ENCODE results near the gene GLB1L3.
"Not testable (repeated sequence)": the region's sequence is repeated elsewhere in the genome, so short reads cannot be mapped to it uniquely, and the experiment has no call there.

GLB1L3 gene

DNA sequence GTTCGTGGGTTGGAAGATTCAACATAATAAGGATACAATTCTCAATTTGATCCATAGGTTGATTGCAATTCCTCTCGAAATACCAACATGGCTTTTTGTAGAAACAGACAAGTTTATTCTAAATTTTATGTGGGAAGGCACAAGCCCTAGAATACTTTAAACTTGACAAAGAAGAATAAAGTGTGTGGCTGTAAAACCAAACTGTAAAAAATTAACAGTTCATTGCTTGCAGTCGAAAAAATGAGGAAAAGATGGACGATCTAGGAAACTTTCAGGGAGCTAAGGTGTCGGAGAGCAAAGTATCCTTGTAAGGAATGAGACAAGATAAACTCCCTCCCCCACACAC lies 1.0 kb upstream of the GLB1L3 start:
- DNase-seq (ENCODE audit: low read depth in 2 of 2): no peak

DNA sequence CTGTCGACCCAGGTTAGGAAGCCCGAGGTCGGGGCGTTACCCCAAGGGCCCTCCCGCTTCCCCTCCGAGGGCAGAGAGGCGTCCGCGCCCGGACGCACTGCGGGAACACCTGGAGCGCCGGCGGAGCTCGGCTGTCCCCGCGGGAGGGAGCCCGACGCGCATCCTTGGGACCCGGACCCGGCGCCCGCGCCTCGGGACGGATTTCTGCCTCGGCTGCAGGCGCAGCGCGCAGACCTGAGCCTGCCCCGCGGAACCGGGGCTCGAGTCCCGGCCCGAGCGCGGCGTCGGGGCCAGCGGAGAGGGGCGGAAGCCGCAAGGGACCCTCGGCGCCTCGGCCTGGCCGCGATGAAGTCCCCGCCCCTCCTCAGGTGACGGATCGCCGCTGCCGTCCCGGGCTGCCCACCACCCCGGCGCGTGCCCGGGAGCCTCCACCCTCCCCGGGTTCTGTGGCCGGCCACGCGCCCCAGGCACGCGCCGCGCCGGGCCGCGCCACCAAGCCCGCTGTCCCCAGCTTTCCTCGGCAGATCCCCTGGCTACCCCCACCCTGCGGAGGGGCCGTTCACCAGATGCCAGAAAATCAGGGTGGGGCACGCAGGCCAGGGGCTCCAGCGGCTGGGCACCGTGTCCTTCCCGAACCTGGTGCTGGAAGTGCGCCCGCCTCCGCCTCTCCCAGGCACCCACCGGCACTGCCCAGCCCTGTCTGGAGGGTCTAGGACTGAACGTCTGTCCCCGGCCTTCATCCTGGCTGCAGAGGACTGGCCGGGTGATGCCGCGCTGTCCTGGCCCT lies 410 bp downstream of the GLB1L3 start:
- peak in 1 of 2 donors; percentile 16 for DNase-seq (ENCODE audit: low read depth in 2 of 2)

DNA sequence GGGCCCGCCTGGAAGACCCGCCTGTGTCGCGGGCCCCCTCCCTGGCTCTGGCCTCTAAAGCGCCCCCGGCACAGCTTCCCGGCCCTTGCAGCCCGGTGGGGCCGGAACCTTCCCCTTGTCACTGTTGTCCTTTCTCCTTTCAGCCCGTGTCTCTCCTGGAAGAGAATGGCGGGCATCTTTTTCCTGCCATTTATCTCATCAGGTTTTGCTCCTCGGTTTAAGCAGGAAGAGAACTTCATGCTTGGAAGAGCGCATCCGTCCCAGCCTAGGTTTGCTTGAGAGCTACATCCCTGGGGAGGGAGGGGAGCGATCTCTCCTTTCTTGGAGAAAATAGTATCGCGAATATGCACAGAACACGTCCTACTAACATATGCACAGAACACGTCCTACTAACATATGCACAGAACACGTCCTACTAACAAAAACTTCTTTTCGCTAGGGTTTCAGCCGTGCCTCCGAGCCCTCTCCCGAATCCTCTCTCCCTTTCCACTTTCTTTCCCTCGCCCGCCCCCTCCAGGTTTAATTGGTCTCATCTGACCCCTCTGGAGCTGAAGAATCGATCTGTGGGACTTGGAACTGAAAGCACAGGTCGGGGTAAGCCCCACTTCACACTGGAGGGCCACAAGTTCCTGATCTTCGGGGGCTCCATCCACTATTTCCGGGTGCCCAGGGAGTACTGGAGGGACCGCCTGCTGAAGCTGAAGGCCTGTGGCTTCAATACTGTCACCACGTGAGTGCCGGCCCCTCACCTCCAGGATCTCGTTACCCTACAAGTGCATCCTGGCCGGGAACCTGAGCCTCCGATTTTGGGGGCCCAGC lies 1.2 kb downstream of the GLB1L3 start:
- DNase-seq (ENCODE audit: low read depth in 2 of 2): no peak

- no peak for DNase-seq (ENCODE audit: low read depth in 2 of 2)
Measured at GRCh38 chr11:134278356-134278755, 2.2 kb downstream of the GLB1L3 start.

GRCh38 chr11:134281635-134282034 lies 5.5 kb downstream of the GLB1L3 start:
- not testable (repeated sequence) for DNase-seq (ENCODE audit: low read depth in 2 of 2)

DNA sequence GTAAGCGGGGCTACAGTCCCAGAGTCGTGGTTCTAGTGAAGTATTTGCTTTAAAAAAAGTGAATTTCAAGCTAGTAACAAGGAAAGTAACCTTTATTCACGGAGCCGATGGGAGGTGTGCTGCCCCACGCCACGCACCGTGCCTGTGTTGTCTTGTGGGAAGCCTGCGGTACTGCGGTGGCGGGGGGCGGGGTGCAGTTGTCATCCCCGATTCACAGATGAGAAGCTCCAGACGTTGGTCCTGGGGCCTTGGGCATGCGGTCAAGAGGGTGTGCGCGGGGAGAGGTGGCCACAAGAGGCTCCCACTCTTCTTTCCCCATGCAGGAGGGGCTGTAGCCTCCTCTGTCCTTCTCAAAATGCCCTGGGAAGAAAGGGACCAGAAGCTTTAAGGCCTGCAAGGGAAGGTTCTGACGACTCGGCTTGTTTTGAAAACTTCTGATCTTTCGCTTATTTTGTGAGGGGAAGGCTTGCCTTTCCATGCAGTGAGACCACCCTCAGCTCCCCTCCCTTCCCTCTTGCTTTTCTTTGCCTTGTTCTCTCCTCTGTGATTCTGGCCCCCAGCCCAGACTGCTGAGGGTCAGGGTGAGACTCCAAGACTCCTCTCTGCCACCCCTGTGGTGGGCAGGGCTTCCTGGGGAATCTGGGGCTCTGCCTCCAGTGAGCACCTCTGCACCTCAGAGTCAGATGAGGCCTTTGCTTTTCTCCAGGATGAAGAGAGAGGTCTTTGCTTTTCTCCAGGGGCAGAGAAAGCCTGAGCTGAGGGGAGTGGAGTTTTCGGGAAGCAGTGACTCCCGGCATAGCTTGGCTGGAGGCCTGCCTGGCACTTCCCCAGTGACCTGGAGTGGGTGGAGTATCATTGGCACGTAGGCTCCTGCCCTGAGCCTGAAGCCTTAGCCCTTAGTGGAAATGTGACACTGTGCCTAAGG lies 6.2 kb downstream of the GLB1L3 start:
- DNase-seq (ENCODE audit: low read depth in 2 of 2): no peak

DNA sequence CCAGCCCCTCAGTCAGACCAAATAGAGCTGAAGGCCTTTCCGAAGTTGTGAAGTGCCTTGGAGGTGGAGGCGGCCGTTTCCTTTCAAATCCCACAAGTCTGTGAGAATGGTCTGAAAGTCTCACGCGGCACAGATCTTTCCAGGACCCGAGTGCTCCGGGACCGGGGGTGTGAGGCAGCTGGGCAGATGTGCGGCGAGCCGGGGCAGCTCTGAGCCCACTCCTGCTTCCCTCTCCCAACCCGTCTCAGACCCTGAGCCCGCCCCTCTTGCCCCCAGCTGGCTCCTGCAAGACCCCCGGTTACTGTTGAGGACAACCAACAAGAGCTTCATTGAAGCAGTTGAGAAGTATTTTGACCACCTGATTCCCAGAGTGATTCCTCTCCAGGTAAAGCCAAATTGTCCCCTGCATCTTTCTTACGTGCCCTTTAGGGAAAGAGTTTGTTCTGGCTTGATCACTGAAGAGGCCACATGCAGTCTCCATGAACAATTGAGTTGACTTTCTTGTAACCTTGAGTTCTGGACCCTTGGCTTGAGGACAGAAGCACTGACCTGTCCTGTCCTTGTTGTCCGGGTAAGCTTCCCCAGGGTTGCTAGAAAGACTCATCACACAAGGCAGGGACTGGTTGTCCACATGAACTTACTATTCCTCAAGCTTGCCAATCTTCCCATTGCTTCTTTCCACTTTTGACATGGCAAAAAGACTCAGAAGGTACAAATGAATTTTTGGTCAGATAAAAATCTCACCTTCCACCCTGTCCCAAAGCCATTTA lies 7.5 kb downstream of the GLB1L3 start:
- no peak for DNase-seq (ENCODE audit: low read depth in 2 of 2)

- DNase-seq (ENCODE audit: low read depth in 2 of 2): not testable (repeated sequence)
Measured at GRCh38 chr11:134284349-134284748, 8.2 kb downstream of the GLB1L3 start.

GRCh38 chr11:134287561-134287960 lies 11.4 kb downstream of the GLB1L3 start:
- no peak for DNase-seq (ENCODE audit: low read depth in 2 of 2)

- DNase-seq (ENCODE audit: low read depth in 2 of 2): no peak
Measured at GRCh38 chr11:134288486-134288885, 12.3 kb downstream of the GLB1L3 start.

GRCh38 chr11:134289167-134289566 lies 13.0 kb downstream of the GLB1L3 start:
- DNase-seq (ENCODE audit: low read depth in 2 of 2): no peak

DNA sequence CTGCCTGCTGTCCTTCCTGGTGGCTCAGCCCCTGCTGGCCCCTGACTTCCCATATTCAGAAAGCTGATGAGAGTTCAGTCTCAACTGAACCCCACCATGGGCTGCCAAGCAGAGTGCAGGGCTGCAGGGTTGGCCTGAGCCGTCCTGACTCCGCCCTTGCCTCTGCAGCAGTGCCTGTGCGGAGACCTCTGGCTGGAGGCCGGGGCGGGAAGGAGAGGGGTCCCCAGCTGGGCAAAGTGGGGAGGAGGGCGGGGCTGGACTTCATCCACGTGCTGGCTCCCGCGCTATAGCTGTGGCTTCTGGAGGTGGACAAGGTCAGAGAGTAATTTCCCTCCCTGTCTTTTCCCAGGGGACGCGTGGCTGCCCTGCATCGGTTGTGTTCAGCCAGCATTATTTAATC lies 13.6 kb downstream of the GLB1L3 start:
- DNase-seq (ENCODE audit: low read depth in 2 of 2): no peak

GRCh38 chr11:134290646-134291045 lies 14.5 kb downstream of the GLB1L3 start:
- DNase-seq (ENCODE audit: low read depth in 2 of 2): no peak

- no peak for DNase-seq (ENCODE audit: low read depth in 2 of 2)
Measured at GRCh38 chr11:134291196-134291595, 15.0 kb downstream of the GLB1L3 start.

DNA sequence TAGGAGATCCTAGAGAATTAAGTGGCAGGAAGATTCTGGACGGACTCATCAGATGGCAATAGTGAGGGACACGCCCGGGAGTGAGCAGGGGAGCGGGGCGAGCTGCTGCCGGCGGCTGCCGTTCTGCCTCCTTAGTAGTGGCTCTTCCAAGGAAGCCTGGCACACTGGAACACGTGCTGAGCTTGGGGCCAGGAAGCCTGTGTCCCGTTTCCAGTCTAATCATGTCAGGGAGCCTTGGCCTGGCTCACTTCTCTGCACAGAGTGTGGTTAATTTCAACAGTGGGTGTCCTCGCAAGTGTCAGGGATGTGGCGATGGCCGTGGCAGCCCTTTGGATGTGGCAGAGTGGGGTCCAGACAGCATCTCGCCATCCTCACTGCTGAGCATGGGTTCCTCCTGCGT lies 16.5 kb downstream of the GLB1L3 start:
- no peak for DNase-seq (ENCODE audit: low read depth in 2 of 2)

DNA sequence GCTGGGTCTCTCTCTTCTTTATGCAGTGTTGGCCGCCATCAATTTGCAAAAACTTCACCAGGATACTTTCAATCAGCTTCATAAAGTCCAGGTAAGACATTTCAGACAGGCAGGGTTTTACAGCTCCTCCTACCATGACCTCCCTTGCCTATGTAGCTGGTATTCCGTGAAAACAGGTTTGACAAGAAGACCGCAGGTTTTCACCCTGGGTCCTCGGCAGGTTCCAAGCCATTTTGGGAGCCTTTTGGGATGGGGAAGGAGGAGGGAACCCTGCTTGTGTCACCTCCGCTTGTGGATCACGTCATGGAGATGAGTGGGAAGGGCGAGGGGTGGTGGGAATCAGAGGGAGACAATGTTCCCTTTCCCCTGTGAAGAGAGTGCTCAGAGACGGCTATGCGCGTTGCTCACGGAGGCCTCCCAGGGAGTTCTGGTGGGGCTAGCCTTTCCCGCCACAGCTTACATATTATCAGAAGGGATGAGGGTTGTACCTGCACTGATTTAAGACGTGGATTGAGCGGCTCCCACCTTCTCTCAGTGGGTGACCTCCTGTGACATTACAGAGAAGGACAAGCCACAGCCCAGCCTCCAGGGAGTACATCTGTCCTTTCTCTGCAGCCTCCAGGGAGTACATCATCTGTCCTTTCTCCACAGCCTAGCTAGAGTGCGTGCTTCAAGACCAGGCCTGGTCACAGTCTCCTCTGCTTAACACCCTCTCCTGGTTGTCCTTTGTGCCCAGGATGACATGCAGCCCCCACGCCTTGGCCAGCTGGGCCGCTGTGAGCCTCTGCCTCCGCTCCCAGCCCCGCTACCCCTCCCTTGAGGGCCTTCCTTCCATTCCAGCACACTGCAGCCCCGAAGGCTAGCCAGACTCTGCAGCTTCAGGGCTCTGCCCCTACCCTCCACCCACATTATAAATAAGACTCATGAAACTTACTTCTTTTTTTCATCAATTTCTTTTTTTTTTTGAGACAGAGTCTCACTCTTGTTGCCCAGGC lies 17.2 kb downstream of the GLB1L3 start:
- no peak for DNase-seq (ENCODE audit: low read depth in 2 of 2)

- no peak for DNase-seq (ENCODE audit: low read depth in 2 of 2)
Measured at GRCh38 chr11:134294664-134295063, 18.5 kb downstream of the GLB1L3 start.

DNA sequence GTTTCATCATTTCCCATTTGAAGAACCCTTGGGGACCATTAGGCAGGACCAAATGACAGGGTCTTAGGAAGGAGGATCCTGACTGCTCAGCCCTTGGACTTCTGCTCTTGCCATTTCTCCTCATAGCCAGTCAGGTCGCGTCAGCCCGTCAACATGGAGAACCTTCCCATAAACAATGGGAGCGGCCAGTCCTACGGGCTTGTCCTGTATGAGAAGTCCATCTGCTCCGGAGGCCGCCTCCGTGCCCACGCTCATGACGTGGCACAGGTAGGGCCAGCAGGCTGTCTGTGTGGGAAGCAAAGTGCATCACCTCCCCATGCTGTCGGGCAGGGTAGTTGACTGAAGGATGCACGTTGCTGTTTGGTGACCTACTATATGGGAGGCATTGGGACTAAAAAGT lies 36.0 kb downstream of the GLB1L3 start:
- DNase-seq (ENCODE audit: low read depth in 2 of 2): no peak

DNA sequence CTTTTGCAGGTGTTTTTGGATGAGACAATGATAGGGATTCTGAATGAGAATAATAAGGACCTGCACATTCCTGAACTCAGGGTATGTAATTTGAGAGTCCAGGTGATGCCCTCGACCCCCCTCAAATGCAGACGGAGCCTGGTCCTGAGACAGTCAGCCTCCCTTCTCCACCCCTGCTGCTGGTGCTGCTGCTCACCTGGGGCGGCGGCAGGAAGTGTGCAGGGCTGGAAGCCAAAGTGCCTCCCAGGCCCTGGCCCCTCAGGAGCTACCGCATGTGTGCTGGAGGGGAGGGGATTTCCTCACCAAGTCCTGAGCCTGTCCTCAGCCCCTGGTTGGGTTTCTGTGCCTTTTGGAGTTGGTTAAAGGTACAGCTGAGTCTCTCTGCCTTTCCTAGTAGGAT lies 36.6 kb downstream of the GLB1L3 start:
- no peak for DNase-seq (ENCODE audit: low read depth in 2 of 2)

DNA sequence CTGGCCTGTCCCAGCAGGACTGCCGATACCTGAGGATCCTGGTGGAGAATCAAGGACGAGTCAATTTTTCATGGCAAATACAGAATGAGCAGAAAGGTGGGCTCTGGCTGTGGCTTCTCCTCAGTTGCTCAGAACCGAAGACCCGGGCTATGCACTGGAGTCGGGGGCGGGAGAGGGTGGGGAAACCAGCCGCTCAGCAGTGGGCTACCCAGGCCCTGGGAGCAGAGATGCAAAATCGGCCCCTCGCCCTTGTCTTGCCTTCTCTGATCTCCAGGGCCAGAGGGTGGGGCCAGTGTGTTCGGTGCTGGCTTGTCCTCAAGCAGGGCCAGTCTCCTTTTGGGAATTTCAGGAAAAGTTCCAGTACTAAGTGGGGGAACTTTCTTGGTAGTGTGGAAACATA lies 37.2 kb downstream of the GLB1L3 start:
- no peak for DNase-seq (ENCODE audit: low read depth in 2 of 2)
